IPS-11a (cell line): ENCODE measurements around the gene KMT5B.

ENCODE experiments used
- H3K4me3 ChIP-seq: one replicate; pipeline ENCODE4 v1.5.1; 2013; ENCODE audit warnings: low read depth, low read length, control low read depth

Gene KMT5B

DNA sequence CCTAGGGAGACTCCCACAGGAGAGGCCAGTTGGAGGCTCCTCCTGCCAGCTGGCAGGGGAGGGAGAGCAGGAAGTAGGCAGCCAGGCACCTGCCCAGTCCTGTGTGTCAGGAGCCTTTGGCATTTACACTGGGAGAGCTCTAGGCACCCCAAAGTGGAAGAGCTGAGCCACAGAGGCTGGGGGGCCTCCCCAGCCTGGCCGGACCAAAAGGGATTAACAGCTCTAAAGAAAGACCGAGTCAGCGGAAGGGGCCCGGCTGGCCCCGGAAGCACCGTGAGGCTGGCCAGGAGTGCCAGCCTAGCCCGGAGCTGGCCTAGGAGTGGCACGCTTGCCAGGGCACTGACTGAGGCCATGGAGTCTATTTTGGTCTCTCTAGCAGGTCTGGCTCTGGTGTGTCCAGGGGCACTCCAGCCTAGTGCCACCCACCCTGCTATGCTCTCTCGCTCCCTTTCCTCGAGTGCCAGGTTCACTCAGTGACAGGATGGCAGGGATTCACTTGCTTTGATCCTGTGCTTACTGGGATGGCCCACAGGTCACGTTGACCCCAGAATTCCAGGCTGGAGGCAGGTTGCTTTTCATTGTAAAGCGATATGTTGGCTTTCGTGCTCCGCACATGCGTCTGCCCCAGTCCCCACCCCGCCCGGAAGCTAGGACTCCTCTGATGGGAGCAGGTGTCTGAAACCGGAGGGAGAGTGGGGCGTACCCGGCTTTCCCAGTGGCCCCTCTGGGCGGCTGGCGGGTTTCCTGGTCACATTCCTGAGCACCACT, 3.3 kb upstream of the KMT5B start:
- H3K4me3 ChIP-seq, result no peak overlapping the region

DNA sequence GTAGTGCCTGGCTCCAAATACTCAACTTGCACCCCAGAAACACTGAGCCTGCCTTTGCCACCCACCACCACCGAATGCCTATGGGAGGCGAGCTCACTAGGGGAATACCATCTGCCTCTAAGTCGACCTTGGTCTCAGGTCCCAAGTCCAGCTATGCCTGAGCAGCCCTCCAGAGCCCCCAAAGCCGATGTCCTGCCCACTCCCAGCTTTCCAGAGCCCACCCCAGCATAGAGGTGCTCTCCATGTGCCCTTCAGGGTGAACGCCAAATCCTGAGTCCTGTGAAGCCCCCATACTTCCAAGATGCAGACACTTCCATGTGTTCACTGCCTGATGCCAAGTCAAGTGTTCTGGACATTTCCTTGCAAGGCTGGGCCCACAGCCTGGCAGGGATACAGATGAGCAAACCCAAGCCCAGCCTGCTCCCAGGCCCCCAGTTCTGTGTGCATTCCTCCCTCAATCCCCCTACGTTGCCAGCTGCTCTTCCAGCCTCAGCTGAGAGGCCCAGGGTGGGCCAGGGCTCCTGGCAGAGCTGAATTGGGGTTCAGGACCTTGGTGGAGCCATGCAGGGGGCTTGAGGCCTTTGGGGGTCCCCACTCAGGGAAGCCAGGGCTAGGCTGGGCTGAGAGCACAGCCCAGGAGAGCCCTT, 2.6 kb upstream of the KMT5B start:
- H3K4me3 ChIP-seq, result no peak overlapping the region

DNA sequence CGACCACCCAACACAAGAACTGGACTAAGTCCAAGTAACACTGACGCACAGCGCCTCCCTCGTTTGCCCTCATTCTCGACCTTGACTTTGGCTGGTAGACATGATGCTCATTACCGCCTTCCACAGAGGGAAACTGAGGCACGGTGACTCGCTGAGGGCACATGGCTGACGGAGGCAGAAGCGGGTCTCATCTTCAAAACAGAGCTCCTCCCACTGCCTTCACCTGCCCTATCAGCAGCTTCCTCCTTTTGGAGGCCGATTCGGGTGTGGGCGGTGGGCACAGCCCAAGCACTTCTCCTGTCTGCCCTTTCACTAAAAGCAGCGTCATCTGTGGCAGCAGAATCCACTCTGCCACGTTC, 2.0 kb upstream of the KMT5B start:
- no peak overlapping the region for H3K4me3 ChIP-seq

DNA sequence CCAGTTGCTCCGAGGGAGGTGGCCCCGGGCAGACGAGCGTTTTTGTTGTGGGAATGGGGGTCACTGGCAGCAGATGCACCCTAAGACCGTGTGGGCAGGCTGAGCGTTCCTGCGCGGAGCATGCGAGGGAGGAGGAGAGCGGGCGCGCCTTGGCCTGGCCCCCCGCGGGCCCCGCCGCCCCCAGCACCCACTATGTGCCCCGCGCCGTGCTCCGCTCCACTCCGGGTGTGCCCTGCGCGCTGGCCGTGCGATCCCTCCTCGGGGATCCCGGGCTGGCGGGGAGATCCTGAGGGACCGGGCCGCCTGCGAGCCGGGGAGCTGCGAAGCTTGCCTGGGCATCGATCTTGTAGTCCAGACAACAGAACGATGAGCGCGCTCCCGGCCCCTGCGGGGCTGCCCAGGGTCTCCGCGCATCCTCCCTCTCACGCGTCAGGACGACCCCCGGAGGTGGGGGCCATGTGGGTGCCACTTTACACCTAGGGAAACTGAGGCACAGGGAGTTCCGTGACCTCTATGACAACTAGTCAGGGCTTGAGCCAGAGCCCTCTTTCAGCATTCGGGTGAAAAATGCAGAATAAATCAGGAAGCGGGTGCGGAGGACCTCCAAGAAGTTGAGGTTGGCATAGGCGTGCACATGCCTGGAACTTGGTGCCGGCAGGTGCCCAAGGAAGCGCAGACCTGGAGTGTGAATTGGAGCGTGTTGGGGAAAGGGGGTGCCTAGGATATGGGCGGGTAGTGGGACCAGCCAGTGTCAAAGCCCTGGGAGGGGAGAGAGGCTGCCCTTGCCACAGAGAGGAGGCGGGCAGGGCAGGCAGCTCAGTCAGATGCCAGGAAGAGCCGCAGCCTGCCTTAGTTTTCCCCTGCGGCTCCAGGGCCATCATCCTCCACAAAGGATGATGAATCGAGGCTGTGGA, 1.3 kb upstream of the KMT5B start:
- peak overlapping the region; percentile 67 for H3K4me3 ChIP-seq

DNA sequence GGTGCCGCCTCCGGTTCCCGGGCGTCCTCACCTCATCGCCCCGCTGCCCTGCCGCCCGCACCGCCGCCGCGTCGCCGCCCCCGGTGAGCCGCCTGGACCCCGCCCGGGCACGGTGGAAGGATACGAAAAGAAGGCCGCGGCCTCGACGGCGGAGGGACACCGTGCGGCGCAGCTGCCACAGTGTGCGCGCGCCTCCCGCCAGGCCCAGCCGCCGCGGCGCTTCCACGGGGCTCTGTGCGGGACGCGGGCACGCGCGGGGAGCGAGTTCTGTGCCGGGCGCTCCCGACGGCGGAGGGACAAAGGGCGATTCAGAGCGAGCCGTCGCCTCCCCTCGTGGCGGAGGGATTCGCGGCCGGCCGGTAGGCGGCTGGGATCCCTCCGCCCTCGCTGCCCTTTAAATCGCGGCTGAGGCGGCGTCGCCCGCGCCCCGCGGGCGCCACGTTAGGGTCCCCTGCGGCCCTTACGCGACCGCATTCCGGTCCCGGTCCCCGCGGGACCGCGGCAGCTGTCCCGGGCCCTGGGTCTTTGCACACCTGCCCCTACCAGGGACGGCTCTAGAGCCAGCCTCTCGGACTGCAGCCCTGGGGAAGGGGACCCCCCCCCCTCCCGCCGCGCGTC, 568 bp upstream of the KMT5B start:
- peak overlapping the region; percentile 67 for H3K4me3 ChIP-seq

DNA sequence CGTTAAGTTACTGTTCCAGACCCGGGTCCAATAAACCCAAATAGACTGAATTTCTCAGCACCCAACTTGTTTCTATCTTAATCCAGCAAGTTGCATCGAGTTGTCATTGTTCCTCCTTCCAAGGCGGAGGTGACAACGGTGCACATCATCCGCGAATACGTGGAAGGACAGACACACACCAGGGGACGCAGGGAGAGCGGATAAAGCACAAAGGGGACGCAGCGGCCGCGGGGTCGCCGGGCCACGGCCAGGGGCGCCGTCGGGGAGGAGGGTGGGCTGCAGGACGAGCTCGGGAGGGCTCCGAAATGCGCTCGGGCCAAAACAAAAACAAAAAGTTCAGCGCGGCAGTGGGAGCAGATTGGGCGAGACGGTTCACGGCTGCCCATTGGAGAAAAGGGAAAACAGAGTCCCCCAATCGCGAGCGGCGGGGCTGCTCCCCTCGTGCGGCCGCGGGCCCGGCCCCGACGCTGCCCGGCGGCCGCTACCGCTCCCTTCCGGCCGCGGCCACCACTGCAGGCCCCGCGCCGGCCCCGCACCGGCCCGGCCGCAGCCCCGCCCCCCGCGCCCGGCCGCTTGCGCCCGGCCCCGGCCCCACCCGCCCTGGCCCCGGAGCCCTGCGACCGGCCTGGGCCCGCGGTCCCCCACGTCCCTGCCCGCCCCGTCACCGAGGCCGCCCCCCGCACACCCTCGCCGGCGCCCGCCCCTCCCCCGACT, 518 bp downstream of the KMT5B start:
- peak overlapping the region; percentile 87 for H3K4me3 ChIP-seq

DNA sequence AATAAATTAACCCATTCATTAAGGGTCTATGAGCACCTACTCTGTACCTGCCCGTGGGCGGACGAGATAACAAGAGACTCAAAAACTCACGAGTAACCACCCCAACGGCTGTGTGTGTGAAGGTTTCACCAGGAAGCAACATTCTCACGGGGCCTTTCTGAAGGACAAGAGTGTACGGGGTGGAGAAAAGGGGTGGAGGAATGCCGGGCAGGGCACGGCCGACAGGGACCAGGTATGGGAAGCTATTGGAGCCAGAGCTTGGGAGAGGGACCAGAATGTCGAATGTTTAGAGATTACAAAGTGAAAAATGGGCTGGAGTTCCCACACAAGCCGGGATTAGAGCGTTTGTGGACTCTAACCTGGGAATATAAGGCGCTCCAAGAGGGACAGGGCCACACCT, 1.6 kb downstream of the KMT5B start:
- H3K4me3 ChIP-seq, result peak overlapping the region; percentile 87

DNA sequence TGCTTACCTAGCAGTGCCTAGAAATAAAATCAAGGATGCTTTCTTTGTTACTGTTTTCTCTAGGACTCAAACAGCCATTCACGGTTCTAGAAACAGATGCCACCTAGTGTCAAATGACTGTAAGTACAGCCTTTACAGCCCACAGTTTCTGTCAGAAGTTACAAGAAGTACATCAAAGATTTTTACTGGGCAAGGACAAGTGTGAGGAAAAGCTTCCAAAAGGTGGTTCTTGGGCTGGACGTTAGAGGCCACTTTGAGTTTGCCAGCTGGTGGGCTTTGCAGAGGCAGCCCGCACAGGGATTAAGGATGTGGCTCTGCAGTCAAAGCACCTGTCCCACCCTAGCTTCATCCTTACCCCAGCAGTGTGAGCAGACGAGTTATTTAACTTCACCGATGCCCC, 6.9 kb downstream of the KMT5B start:
- no peak overlapping the region for H3K4me3 ChIP-seq

DNA sequence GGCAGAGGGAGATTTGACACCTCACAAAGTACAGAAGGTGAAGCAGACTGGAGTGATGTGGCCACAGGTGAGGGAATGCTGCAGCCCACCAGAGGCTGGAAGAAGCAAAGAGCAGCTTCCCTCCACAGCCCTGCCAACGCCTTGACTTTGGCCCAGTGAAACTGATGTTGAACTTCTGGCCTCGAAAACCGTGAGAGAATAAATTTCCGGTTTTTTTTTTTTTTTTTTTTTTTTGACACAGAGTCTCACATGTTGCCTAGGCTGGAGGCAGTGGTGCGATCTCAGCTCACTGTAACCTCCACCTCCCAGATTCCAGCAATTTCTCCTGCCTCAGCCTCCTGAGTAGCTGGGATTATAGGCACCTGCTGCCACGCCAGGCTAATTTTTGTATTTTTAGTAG, 8.7 kb downstream of the KMT5B start:
- no peak overlapping the region for H3K4me3 ChIP-seq

DNA sequence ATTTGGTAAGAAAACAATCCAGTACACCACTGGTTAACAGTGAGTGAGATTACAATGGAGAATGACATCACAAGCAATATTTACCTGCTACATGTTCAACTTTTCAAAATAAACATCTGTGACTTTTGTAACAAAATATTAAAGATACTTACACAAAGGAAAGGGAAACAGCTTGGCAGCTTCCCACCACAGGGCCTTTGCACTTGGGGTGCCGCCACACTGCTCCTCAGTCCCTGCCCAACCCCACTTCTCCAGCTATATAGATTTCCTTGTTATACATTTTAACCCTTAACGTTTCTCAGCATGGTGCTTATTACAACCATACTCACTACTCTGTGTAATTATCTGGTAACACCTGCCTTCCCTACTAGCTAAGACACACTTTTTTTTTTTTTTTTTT, 10.9 kb downstream of the KMT5B start:
- H3K4me3 ChIP-seq, result no peak overlapping the region

DNA sequence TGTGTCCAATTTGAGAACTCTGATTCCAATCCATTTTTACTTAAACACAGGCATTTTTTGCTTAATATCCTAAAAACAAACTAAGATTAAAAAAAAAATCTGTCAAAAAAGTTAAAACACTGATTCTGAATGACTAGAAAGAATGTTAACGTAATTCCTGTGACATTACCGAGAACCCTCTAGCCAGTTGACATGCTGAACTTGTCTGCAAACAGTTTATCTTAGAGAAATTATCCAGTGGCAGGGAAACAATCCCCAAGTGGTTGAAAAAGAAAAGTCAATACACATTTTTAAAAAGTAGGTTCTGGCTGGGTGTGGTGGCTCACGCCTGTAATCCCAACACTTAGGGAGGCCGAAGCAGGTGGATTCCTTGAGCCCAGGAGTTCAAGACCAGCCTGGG, 11.6 kb downstream of the KMT5B start:
- no peak overlapping the region for H3K4me3 ChIP-seq

DNA sequence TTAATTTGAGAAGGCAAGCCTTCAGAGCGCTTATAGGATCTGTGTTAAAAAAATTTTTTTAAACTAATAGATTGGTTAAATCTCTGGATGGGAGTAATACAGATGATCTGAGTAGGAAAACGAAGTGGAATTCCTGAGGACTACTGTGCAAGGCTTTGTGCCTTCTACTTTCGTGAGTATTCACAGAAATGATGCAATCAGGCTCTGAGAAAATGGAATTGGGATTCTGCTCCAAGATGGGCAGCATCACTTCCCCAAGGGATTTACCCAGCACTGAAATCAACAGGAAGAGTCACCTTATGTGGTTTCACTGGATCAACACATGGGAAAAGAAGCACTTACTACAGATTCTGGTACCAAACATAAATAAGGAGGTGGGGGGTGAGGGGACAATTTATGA, 12.5 kb downstream of the KMT5B start:
- no peak overlapping the region for H3K4me3 ChIP-seq

DNA sequence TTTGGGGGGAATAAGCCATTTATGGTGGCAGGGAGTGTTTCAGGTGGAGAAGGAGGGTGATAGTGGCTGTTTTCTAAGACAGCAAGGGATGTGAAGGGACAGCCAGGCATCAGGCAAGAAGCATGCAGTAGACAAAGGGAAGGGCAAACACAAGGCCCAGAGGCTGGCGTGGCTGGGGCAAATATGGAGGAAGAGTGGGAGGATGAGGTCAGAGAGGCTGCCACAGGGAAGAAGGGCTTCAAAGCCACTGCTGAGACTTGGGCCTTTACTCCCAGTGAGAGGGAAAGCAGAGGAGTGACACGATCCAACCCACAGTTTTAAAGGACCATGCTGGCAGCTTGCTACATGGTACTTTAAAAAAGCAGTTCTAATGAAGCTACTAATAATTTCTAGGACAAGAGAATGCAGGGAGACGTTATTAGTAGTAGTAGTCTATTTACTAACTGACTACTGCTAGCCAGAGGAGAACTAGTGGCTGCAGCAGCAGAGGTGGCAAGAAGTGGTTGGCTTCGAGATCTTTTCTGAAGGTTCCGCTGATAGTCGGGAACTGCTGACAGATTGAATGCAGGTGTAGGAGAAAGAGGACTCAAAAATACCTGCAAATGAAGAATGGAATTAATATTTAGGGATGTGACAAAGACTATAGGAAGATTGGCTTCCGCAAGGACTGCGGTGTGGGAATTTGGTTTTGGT, 13.7 kb downstream of the KMT5B start:
- H3K4me3 ChIP-seq, result no peak overlapping the region

DNA sequence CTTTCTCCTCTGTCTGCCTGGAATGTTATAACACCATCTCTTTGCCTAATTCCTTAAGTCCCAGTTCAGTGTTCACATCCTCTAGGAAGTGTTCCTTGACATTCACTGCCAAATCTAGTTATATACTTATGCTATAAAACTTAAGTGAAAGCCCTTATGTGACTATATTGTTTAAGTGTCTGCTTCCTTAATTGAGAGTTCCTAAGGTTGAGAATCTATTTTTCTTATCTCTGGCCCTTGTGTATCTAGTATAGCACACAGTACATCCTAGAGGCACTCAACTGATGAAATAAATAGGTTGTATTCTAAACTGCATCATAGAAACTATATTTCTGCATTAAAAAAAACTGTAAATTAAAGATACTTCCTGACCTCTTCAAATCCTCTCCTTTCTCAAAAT, 16.9 kb downstream of the KMT5B start:
- H3K4me3 ChIP-seq, result no peak overlapping the region

DNA sequence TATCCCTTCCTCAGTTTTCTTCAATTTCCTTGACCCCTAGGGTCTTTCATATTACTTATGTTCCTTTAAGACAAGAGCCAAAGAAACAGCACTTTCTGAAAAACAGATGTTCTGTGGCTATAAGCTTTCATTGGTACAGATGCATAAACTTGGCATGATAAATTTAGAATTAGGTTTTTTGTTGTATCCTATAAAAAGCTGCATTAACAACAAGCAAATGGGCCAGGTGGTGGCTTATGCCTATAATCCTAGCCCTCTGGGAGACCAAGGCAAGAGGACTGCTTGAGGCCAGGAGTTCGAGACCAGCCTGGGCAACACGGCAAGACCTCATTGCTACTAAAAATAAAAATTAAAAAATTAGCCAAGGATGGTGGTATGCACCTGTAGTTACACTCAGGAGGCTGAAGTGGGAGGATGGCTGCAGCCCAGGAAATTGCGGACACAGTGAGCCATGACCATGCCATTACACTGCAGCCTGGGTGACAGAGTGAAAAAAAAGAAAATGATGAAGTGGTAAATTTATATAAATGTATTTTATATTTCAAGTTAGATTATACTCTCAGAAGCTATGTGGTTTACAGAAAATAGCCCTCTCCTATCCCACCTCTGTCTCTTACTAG, 18.3 kb downstream of the KMT5B start:
- no peak overlapping the region for H3K4me3 ChIP-seq

DNA sequence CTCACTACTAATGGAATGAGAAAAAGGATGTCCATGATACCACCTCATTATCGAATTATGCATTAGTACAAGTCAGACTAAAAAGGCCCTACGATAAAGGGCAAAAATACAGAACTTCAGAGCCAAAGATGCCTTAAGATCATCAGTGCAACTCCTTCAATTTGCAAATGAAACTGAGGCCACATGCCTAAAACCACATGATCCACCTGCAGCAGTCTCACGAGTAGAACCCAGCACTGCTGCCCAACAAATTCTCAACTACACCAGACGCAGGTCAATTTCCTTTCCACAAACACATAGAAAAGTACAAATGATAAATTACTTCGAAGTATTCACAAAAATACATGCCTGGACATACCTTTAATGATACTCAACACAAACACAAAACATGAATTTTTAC, 20.1 kb downstream of the KMT5B start:
- no peak overlapping the region for H3K4me3 ChIP-seq

DNA sequence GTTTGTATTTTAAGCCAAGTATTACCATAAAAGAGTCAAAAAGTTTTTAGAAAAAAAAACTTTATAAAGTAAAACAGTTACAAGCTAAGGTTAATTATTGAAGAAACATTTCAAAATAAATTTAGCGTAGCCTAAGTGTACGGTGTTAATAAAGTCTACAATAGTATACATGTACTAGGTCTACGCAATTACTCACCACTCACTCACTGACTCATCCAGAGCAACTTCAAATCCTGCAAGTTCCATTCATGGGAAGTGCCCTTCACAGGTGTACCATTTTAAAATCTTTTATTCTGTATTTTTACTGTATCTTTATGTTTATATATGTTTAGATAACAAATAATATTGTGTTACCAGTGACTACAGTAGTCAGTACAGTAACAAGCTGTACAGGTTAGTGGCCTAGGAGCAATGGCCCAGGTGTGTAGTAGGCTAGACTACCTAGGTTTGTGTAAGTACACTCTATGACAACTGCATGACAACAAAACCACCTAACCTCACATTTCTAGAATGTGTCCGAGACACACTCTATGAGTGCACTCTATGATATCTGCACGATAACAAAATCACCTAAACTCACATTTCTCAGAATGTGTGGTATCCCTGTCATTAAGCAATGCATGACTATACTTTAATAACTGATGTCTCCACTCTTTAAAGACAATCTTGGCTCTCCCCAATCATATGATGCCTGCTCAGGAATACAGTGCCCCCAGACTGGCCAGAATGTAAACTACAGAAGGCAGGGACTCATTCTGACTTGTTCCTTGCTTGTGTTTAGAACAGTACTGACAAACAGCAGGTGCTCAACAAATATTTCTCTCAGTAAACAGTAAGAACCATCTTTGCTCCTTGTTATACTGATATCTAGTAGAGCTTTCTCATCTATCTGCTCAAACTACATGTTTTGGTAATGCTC, 21.2 kb downstream of the KMT5B start:
- H3K4me3 ChIP-seq, result no peak overlapping the region

DNA sequence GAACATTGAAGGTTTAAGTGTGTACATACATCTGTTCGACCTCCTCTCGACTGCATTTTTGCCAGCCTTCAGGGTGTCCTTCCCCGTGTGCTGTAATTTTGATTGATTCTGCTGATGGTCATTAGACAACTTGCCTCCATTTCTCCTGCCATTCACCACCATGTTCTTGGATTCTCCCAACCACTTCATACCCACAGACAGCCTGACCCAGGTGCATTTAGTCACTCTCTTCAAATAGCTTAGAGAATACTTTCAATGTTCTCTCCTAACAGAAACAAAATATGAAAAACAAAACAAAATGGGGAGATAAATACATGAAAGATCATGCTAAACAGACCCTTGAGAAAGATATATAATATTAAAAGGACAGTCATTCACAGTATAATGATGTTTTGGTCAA, 23.2 kb downstream of the KMT5B start:
- no peak overlapping the region for H3K4me3 ChIP-seq

DNA sequence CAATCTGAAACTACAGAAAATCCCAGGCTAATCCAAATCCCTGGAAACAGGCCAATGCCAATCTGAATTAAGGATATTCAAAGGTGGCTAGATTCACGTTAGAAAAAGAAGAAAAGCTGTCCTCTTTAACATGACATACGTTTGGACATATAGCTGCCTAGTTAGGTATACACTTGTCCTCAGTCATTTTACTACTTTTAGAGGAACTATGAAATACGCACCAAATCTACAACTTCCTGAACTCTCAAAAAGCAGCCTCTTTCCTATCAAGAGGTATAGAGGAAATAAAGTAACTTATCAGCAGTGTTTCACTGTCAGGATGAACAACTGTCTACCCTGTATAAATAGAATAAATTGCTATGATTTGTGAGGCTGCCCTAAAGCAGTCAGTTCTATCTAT, 24.0 kb downstream of the KMT5B start:
- H3K4me3 ChIP-seq, result no peak overlapping the region
